ENCODE data around the gene FNIP2.
"Not testable (repeated sequence)": the region's sequence is repeated elsewhere in the genome, so short reads cannot be mapped to it uniquely, and the experiment has no call there.

The FNIP2 gene

GRCh38 chr4:158903472-158904043, 134.7 kb downstream of the FNIP2 start:
- no peak overlapping the region for H3K4me3 Mint-ChIP-seq
- no peak for DNase-seq
- no peak for ATAC-seq
- peaks cover 14% of the 10 kb centered on the region for H3K4me1 Mint-ChIP-seq
- H3K9me3 Mint-ChIP-seq: peaks cover 5 to 10% of the 10 kb centered on the region in 2 donors
- no peak overlapping the region for H3K27ac Mint-ChIP-seq
- no peaks in the 10 kb centered on the region for H3K27me3 Mint-ChIP-seq

GRCh38 chr4:158904815-158905214, 136.0 kb downstream of the FNIP2 start:
- DNase-seq: no peak

GRCh38 chr4:158906073-158906472, 137.2 kb downstream of the FNIP2 start:
- ATAC-seq: peak; percentile 60
- Mint-ChIP-seq H3K4me3 (no peak overlapping the region), H3K4me1 (peaks cover 7% of the 10 kb centered on the region), H3K27me3 (no peaks in the 10 kb centered on the region), H3K27ac (no peak overlapping the region), H3K9me3 (peaks cover 0 to 6% of the 10 kb centered on the region in 2 donors)
- no peak for DNase-seq

More at GRCh38 chr4:158904815-158905214, 136.0 kb downstream of the FNIP2 start:
- ATAC-seq: no peak
- H3K4me1 Mint-ChIP-seq: peaks cover 11% of the 10 kb centered on the region
- peaks cover 0 to 8% of the 10 kb centered on the region in 2 donors for H3K9me3 Mint-ChIP-seq
- H3K27ac Mint-ChIP-seq: no peak overlapping the region
- H3K4me3 Mint-ChIP-seq: no peak overlapping the region
- no peaks in the 10 kb centered on the region for H3K27me3 Mint-ChIP-seq

GRCh38 chr4:158912390-158912789, 143.6 kb downstream of the FNIP2 start:
- no peak for ATAC-seq
- DNase-seq: no peak
- Mint-ChIP-seq H3K9me3 (no peaks in the 10 kb centered on the region), H3K27ac (no peak overlapping the region), H3K27me3 (no peaks in the 10 kb centered on the region), H3K4me3 (no peak overlapping the region), H3K4me1 (no peaks in the 10 kb centered on the region)

GRCh38 chr4:158912806-158913205, 144.0 kb downstream of the FNIP2 start:
- DNase-seq (no peak), ATAC-seq (no peak)
- Mint-ChIP-seq H3K4me3 (no peak overlapping the region), H3K27ac (no peak overlapping the region), H3K4me1 (no peaks in the 10 kb centered on the region), H3K27me3 (no peaks in the 10 kb centered on the region), H3K9me3 (no peaks in the 10 kb centered on the region)

GRCh38 chr4:158913766-158914165, 144.9 kb downstream of the FNIP2 start:
- Mint-ChIP-seq H3K9me3 (no peaks in the 10 kb centered on the region), H3K27ac (peak overlapping the region in 1 of 2 donors; percentile 42), H3K4me1 (no peaks in the 10 kb centered on the region), H3K27me3 (no peaks in the 10 kb centered on the region), H3K4me3 (no peak overlapping the region)
- DNase-seq (no peak), ATAC-seq (no peak)

- ATAC-seq: no peak
- Mint-ChIP-seq H3K4me3 (no peak overlapping the region), H3K9me3 (peaks cover 0 to 3% of the 10 kb centered on the region in 2 donors), H3K27me3 (no peaks in the 10 kb centered on the region), H3K4me1 (no peaks in the 10 kb centered on the region), H3K27ac (no peak overlapping the region)
- DNase-seq: no peak
Measured at GRCh38 chr4:158914218-158914617, 145.4 kb downstream of the FNIP2 start.

- Mint-ChIP-seq H3K4me3 (no peak overlapping the region), H3K4me1 (no peaks in the 10 kb centered on the region), H3K27ac (no peak overlapping the region), H3K27me3 (no peaks in the 10 kb centered on the region), H3K9me3 (peaks cover 2 to 13% of the 10 kb centered on the region in 2 donors)
- DNase-seq (no peak), ATAC-seq (no peak)
Measured at GRCh38 chr4:158915683-158916241, 146.9 kb downstream of the FNIP2 start.

GRCh38 chr4:158920452-158920996, 151.7 kb downstream of the FNIP2 start:
- not testable (repeated sequence) for H3K27ac Mint-ChIP-seq, ATAC-seq, H3K4me1 Mint-ChIP-seq, DNase-seq, H3K4me3 Mint-ChIP-seq, H3K27me3 Mint-ChIP-seq
- peaks cover 10 to 30% of the 10 kb centered on the region in 2 donors for H3K9me3 Mint-ChIP-seq

- H3K27ac Mint-ChIP-seq, H3K4me1 Mint-ChIP-seq, H3K9me3 Mint-ChIP-seq, DNase-seq, ATAC-seq, H3K27me3 Mint-ChIP-seq, H3K4me3 Mint-ChIP-seq: not testable (repeated sequence)
Measured at GRCh38 chr4:158927774-158928173, 158.9 kb downstream of the FNIP2 start.

- DNase-seq: no peak
- Mint-ChIP-seq H3K27ac (peak overlapping the region in 1 of 2 donors; percentile 42), H3K4me3 (peak overlapping the region; percentile 54 to 71), H3K27me3 (no peaks in the 10 kb centered on the region), H3K4me1 (peaks cover 8% of the 10 kb centered on the region), H3K9me3 (peaks cover 0 to 8% of the 10 kb centered on the region in 2 donors)
- ATAC-seq: no peak
Measured at GRCh38 chr4:158929939-158930638, 161.3 kb downstream of the FNIP2 start.

- Mint-ChIP-seq H3K27me3 (no peaks in the 10 kb centered on the region), H3K4me1 (peaks cover 8% of the 10 kb centered on the region), H3K9me3 (peaks cover 0 to 8% of the 10 kb centered on the region in 2 donors), H3K4me3 (no peak overlapping the region), H3K27ac (no peak overlapping the region)
- no peak for DNase-seq
- no peak for ATAC-seq
Measured at GRCh38 chr4:158930639-158930972, 161.8 kb downstream of the FNIP2 start.

- DNase-seq (no peak), ATAC-seq (no peak)
- Mint-ChIP-seq H3K4me1 (peaks cover 8% of the 10 kb centered on the region), H3K9me3 (peaks cover 0 to 8% of the 10 kb centered on the region in 2 donors), H3K27ac (no peak overlapping the region), H3K27me3 (no peaks in the 10 kb centered on the region), H3K4me3 (no peak overlapping the region)
Measured at GRCh38 chr4:158933236-158933635, 164.4 kb downstream of the FNIP2 start.

- H3K27ac Mint-ChIP-seq: no peak overlapping the region
- no peak for DNase-seq
- no peak overlapping the region for H3K4me3 Mint-ChIP-seq
- H3K9me3 Mint-ChIP-seq: no peaks in the 10 kb centered on the region
- peaks cover 4% of the 10 kb centered on the region for H3K4me1 Mint-ChIP-seq
- H3K27me3 Mint-ChIP-seq: no peaks in the 10 kb centered on the region
- no peak for ATAC-seq
Measured at GRCh38 chr4:158934996-158935669, 166.3 kb downstream of the FNIP2 start.

GRCh38 chr4:158936238-158936637, 167.4 kb downstream of the FNIP2 start:
- Mint-ChIP-seq H3K9me3 (no peaks in the 10 kb centered on the region), H3K27me3 (no peaks in the 10 kb centered on the region), H3K4me1 (no peaks in the 10 kb centered on the region), H3K4me3 (no peak overlapping the region), H3K27ac (no peak overlapping the region)
- ATAC-seq (no peak), DNase-seq (no peak)
